ENCODE results near the gene IFNE. TPM values are rescaled to one million over a fixed set of nuclear protein-coding genes. Genes with fewer than 3 reads are reported as not detected.
A peak's percentile ranks its signal among the peaks of the same experiment; 100 is the strongest.

Gene IFNE
- total and polyA plus RNA-seq, 7 experiments from 2014 or later: 0.46 to 0.76 TPM; not detected in 5

GRCh38 chr9:21504113-21504512, 22.0 kb upstream of the IFNE start:
- no peak overlapping the region for H3K27ac ChIP-seq (ENCODE audit: low read depth, low read length)
- CTCF ChIA-PET: interaction anchor here (0.6 to 1.0 kb wide), 2 partner anchors 10 to 180 kb away, joined by 3 read pairs; no protein-coding TSS in a partner anchor
- H3K36me3 Mint-ChIP-seq: no peaks in the 10 kb centered on the region

GRCh38 chr9:21502586-21502985, 20.5 kb upstream of the IFNE start:
- no peak overlapping the region for H3K27ac ChIP-seq (ENCODE audit: low read depth, low read length)
- ATAC-seq (no peak), DNase-seq (no peak)
- ChIA-PET CTCF (no interaction called here), POLR2A (no interaction called here)
- H3K4me3 ChIP-seq (ENCODE audit: low read length): no peak overlapping the region
- no peaks in the 10 kb centered on the region for H3K36me3 Mint-ChIP-seq
- H3K4me3 Mint-ChIP-seq: no peak overlapping the region
- no peaks in the 10 kb centered on the region for H3K9me3 ChIP-seq (ENCODE audit: control insufficient read depth in 2 of 3, low read length in 3 of 3)
- H3K9me3 Mint-ChIP-seq: no peaks in the 10 kb centered on the region
- H3K4me1 ChIP-seq (ENCODE audit: control insufficient read depth in 2 of 2, insufficient read depth in 2 of 2, low read length in 2 of 2): peaks cover 15 to 33% of the 10 kb centered on the region in 2 donors
- peaks cover 0 to 15% (median 3%) of the 10 kb centered on the region in 7 donors for H3K4me1 Mint-ChIP-seq
- H3K27me3 Mint-ChIP-seq: peaks cover 0 to 4% (median 0%) of the 10 kb centered on the region in 5 donors
- no peaks in the 10 kb centered on the region for H3K27me3 ChIP-seq (ENCODE audit: control insufficient read depth in 2 of 2, insufficient read depth in 2 of 2, low read length in 2 of 2)
- intact Hi-C loops (cut with micrococcal nuclease): no loop called here
- no peaks in the 10 kb centered on the region for H3K36me3 ChIP-seq (ENCODE audit: control insufficient read depth in 2 of 3, insufficient read depth in 3 of 3, low read length in 3 of 3)
- no peak overlapping the region for H3K27ac Mint-ChIP-seq

More at GRCh38 chr9:21504113-21504512, 22.0 kb upstream of the IFNE start:
- Histone ChIP-seq H3K4me1 (ENCODE audit: control insufficient read depth in 2 of 2, insufficient read depth in 2 of 2, low read length in 2 of 2) (peaks cover 15 to 33% of the 10 kb centered on the region in 2 donors), H3K9me3 (ENCODE audit: control insufficient read depth in 2 of 3, low read length in 3 of 3) (no peaks in the 10 kb centered on the region), H3K4me3 (ENCODE audit: low read length) (no peak overlapping the region), H3K36me3 (ENCODE audit: control insufficient read depth in 2 of 3, insufficient read depth in 3 of 3, low read length in 3 of 3) (no peaks in the 10 kb centered on the region), H3K27me3 (ENCODE audit: control insufficient read depth in 2 of 2, insufficient read depth in 2 of 2, low read length in 2 of 2) (no peaks in the 10 kb centered on the region)
- DNase-seq (no peak), ATAC-seq (no peak)
- intact Hi-C loops (cut with micrococcal nuclease): no loop called here
- peaks cover 0 to 1% (median 0%) of the 10 kb centered on the region in 11 donors for H3K9me3 Mint-ChIP-seq
- H3K27me3 Mint-ChIP-seq: peaks cover 0 to 4% (median 0%) of the 10 kb centered on the region in 5 donors
- H3K4me1 Mint-ChIP-seq: peaks cover 0 to 15% (median 4%) of the 10 kb centered on the region in 7 donors
- H3K4me3 Mint-ChIP-seq: no peak overlapping the region
- no peak overlapping the region for H3K27ac Mint-ChIP-seq
- POLR2A ChIA-PET: no interaction called here

GRCh38 chr9:21499912-21500311, 17.8 kb upstream of the IFNE start:
- Mint-ChIP-seq H3K9me3 (no peaks in the 10 kb centered on the region), H3K36me3 (no peaks in the 10 kb centered on the region), H3K27me3 (peaks cover 0 to 5% (median 0%) of the 10 kb centered on the region in 5 donors), H3K27ac (no peak overlapping the region), H3K4me3 (no peak overlapping the region), H3K4me1 (peaks cover 0 to 10% (median 0%) of the 10 kb centered on the region in 7 donors)
- H3K36me3 ChIP-seq (ENCODE audit: control insufficient read depth in 2 of 3, insufficient read depth in 3 of 3, low read length in 3 of 3): no peaks in the 10 kb centered on the region
- ChIA-PET CTCF (no interaction called here), POLR2A (no interaction called here)
- H3K27me3 ChIP-seq (ENCODE audit: control insufficient read depth in 2 of 2, insufficient read depth in 2 of 2, low read length in 2 of 2): no peaks in the 10 kb centered on the region
- ATAC-seq (no peak), DNase-seq (no peak)
- H3K9me3 ChIP-seq (ENCODE audit: control insufficient read depth in 2 of 3, low read length in 3 of 3): no peaks in the 10 kb centered on the region
- intact Hi-C loops (cut with micrococcal nuclease): no loop called here
- H3K4me1 ChIP-seq (ENCODE audit: control insufficient read depth in 2 of 2, insufficient read depth in 2 of 2, low read length in 2 of 2): peaks cover 0 to 18% of the 10 kb centered on the region in 2 donors
- no peak overlapping the region for H3K4me3 ChIP-seq (ENCODE audit: low read length)
- H3K27ac ChIP-seq (ENCODE audit: low read depth, low read length): no peak overlapping the region

- Mint-ChIP-seq H3K4me3 (no peak overlapping the region), H3K4me1 (peaks cover 0 to 10% (median 0%) of the 10 kb centered on the region in 7 donors), H3K36me3 (peaks cover 0 to 14% (median 0%) of the 10 kb centered on the region in 5 donors), H3K27me3 (peaks cover 0 to 16% (median 3%) of the 10 kb centered on the region in 5 donors), H3K9me3 (no peaks in the 10 kb centered on the region), H3K27ac (no peak overlapping the region)
- intact Hi-C loops (cut with micrococcal nuclease): loop anchor here (1.0 kb wide), 2 partner anchors 218 to 298 kb away; no protein-coding TSS in a partner anchor
- CTCF ChIA-PET: interaction anchor here (1.0 to 2.3 kb wide), 3 partner anchors 296 to 301 kb away, joined by 4 to 10 read pairs (median 4); no protein-coding TSS in a partner anchor
- H3K27me3 ChIP-seq (ENCODE audit: control insufficient read depth in 2 of 2, insufficient read depth in 2 of 2, low read length in 2 of 2): no peaks in the 10 kb centered on the region
- H3K4me3 ChIP-seq (ENCODE audit: low read length): no peak overlapping the region
- DNase-seq (no peak), ATAC-seq (no peak)
- no peaks in the 10 kb centered on the region for H3K9me3 ChIP-seq (ENCODE audit: control insufficient read depth in 2 of 3, low read length in 3 of 3)
- no peak overlapping the region for H3K27ac ChIP-seq (ENCODE audit: low read depth, low read length)
- no peaks in the 10 kb centered on the region for H3K4me1 ChIP-seq (ENCODE audit: control insufficient read depth in 2 of 2, insufficient read depth in 2 of 2, low read length in 2 of 2)
- POLR2A ChIA-PET: no interaction called here
- H3K36me3 ChIP-seq (ENCODE audit: control insufficient read depth in 2 of 3, insufficient read depth in 3 of 3, low read length in 3 of 3): no peaks in the 10 kb centered on the region
Measured at GRCh38 chr9:21491756-21492155, 9.6 kb upstream of the IFNE start.

GRCh38 chr9:21481470-21482056, 550 bp downstream of the IFNE start:
- H3K36me3 Mint-ChIP-seq: peaks cover 0 to 18% (median 8%) of the 10 kb centered on the region in 5 donors
- peaks cover 0 to 22% (median 12%) of the 10 kb centered on the region in 11 donors for H3K9me3 Mint-ChIP-seq
- no peaks in the 10 kb centered on the region for H3K27me3 ChIP-seq (ENCODE audit: control insufficient read depth in 2 of 2, insufficient read depth in 2 of 2, low read length in 2 of 2)
- H3K27ac Mint-ChIP-seq: no peak overlapping the region
- H3K4me3 ChIP-seq (ENCODE audit: low read length): no peak overlapping the region
- no peaks in the 10 kb centered on the region for H3K36me3 ChIP-seq (ENCODE audit: control insufficient read depth in 2 of 3, insufficient read depth in 3 of 3, low read length in 3 of 3)
- H3K27ac ChIP-seq (ENCODE audit: low read depth, low read length): no peak overlapping the region
- H3K4me3 Mint-ChIP-seq: no peak overlapping the region
- no peaks in the 10 kb centered on the region for H3K4me1 ChIP-seq (ENCODE audit: control insufficient read depth in 2 of 2, insufficient read depth in 2 of 2, low read length in 2 of 2)
- ChIA-PET POLR2A (no interaction called here), CTCF (interaction anchor here (0.6 kb wide), 1 partner anchor 15 kb away, joined by 3 read pairs; no protein-coding TSS in a partner anchor)
- no peak for DNase-seq
- no peaks in the 10 kb centered on the region for H3K4me1 Mint-ChIP-seq
- H3K9me3 ChIP-seq (ENCODE audit: control insufficient read depth in 2 of 3, low read length in 3 of 3): no peaks in the 10 kb centered on the region
- ATAC-seq: peak; percentile 57
- intact Hi-C loops (cut with micrococcal nuclease): no loop called here
- H3K27me3 Mint-ChIP-seq: peaks cover 0 to 13% (median 0%) of the 10 kb centered on the region in 5 donors

GRCh38 chr9:21479152-21479702, 2.9 kb downstream of the IFNE start:
- H3K4me3 ChIP-seq (ENCODE audit: low read length): no peak overlapping the region
- POLR2A ChIA-PET: no interaction called here
- no peaks in the 10 kb centered on the region for H3K9me3 ChIP-seq (ENCODE audit: control insufficient read depth in 2 of 3, low read length in 3 of 3)
- peaks cover 0 to 3% of the 10 kb centered on the region in 2 donors for H3K27me3 ChIP-seq (ENCODE audit: control insufficient read depth in 2 of 2, insufficient read depth in 2 of 2, low read length in 2 of 2)
- Mint-ChIP-seq H3K36me3 (peaks cover 0 to 5% (median 0%) of the 10 kb centered on the region in 5 donors), H3K4me1 (no peaks in the 10 kb centered on the region), H3K4me3 (no peak overlapping the region), H3K27me3 (peaks cover 0 to 12% (median 5%) of the 10 kb centered on the region in 5 donors), H3K27ac (no peak overlapping the region), H3K9me3 (peaks cover 0 to 3% (median 0%) of the 10 kb centered on the region in 11 donors)
- DNase-seq (no peak), ATAC-seq (no peak)
- CTCF ChIA-PET: interaction anchor here (0.5 kb wide), 1 partner anchor 511 kb away, joined by 3 read pairs; no protein-coding TSS in a partner anchor
- H3K27ac ChIP-seq (ENCODE audit: low read depth, low read length): no peak overlapping the region
- intact Hi-C loops (cut with micrococcal nuclease): no loop called here
- H3K4me1 ChIP-seq (ENCODE audit: control insufficient read depth in 2 of 2, insufficient read depth in 2 of 2, low read length in 2 of 2): no peaks in the 10 kb centered on the region
- no peaks in the 10 kb centered on the region for H3K36me3 ChIP-seq (ENCODE audit: control insufficient read depth in 2 of 3, insufficient read depth in 3 of 3, low read length in 3 of 3)
